Astrocyte of the hippocampus (primary cell): ENCODE data around the gene NKX2-2.

ENCODE experiments used
- DNase-seq: peaks from one replicate; pipeline ENCODE4 v3.0.0; 2011; ENCODE audit warnings: low read depth, low spot score

NKX2-2 gene

GRCh38 chr20:21513881-21514540 lies at the start of gene NKX2-2:
NKX2-2 (minus strand) TSS chr20:21514064; CDS start chr20:21513669, 395 bp downstream.
- no peak for DNase-seq

GRCh38 chr20:21562656-21563055 lies 48.8 kb upstream of the NKX2-2 start:
- no peak for DNase-seq

GRCh38 chr20:21559305-21559704 lies 45.4 kb upstream of the NKX2-2 start:
- no peak for DNase-seq

GRCh38 chr20:21557241-21558020 lies 43.6 kb upstream of the NKX2-2 start:
- DNase-seq: no peak

GRCh38 chr20:21556398-21556797 lies 42.5 kb upstream of the NKX2-2 start:
- no peak for DNase-seq

GRCh38 chr20:21555470-21556120 lies 41.7 kb upstream of the NKX2-2 start:
- no peak for DNase-seq

GRCh38 chr20:21554985-21555384 lies 41.1 kb upstream of the NKX2-2 start:
- DNase-seq: no peak

GRCh38 chr20:21554376-21554890 lies 40.6 kb upstream of the NKX2-2 start:
- DNase-seq: no peak

- DNase-seq: no peak
These were observed 36.7 kb upstream of the NKX2-2 start for GRCh38 chr20:21550587-21550986.

- no peak for DNase-seq
These were observed 34.6 kb upstream of the NKX2-2 start for GRCh38 chr20:21548390-21549035.

- no peak for DNase-seq
These were observed 32.5 kb upstream of the NKX2-2 start for GRCh38 chr20:21546355-21546754.

- DNase-seq: no peak
These were observed 25.6 kb upstream of the NKX2-2 start for GRCh38 chr20:21539512-21539911.

GRCh38 chr20:21534886-21535285 lies 21.0 kb upstream of the NKX2-2 start:
- no peak for DNase-seq

GRCh38 chr20:21534453-21534852 lies 20.6 kb upstream of the NKX2-2 start:
- no peak for DNase-seq

GRCh38 chr20:21529863-21530262 lies 16.0 kb upstream of the NKX2-2 start:
- no peak for DNase-seq

GRCh38 chr20:21528870-21529269 lies 15.0 kb upstream of the NKX2-2 start:
- DNase-seq: no peak

GRCh38 chr20:21527908-21528307 lies 14.0 kb upstream of the NKX2-2 start:
- DNase-seq: no peak

GRCh38 chr20:21526776-21527175 lies 12.9 kb upstream of the NKX2-2 start:
- DNase-seq: no peak

- no peak for DNase-seq
These were observed 10.0 kb upstream of the NKX2-2 start for GRCh38 chr20:21523895-21524294.

- no peak for DNase-seq
These were observed 9.5 kb upstream of the NKX2-2 start for GRCh38 chr20:21523281-21523868.

GRCh38 chr20:21522481-21523280 lies 8.8 kb upstream of the NKX2-2 start:
- no peak for DNase-seq
